ENCODE measurements around the gene CDK5RAP3. TPM values are rescaled to one million over a fixed set of nuclear protein-coding genes. Genes with fewer than 3 reads are reported as not detected.
"Not testable (repeated sequence)": the region's sequence is repeated elsewhere in the genome, so short reads cannot be mapped to it uniquely, and the experiment has no call there.

The CDK5RAP3 gene
- total and polyA plus RNA-seq, 12 donors, result 42.8 to 733 (median 111) TPM

DNA sequence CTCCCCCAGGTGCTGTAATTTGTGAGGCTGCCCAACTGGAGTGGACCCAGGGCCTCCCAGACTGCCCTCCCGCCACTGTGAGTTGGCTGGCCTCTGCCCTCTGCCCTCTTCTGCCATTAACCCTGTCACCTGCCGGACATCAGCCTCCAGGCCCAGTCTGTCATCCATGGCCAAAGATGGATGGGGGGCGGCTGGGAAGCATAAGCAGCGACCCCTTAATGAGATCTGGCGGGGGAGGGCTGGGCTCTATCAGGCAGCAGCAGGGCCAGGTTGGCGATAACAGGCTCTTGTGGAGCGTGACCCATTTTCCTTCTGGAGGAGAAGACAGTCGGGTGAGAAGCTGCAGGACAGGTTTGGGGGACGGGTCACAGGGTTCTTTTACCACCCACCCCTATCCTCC is 25.3 kb downstream of the CDK5RAP3 start:
- DNase-seq, result no peak
- no peaks in the 10 kb centered on the region for H3K36me3 ChIP-seq (replicated peaks in 1 of 2)
- no peaks in the 10 kb centered on the region for H3K9me3 ChIP-seq (replicated peaks in 1 of 3)
- 70 to 81% (median 75%) methylated on average over 6 to 9 of the region's 9 CpGs for WGBS, 4 donors
- H3K27me3 ChIP-seq, result no peaks in the 10 kb centered on the region
- no peak overlapping the region for H3K27ac ChIP-seq
- intact Hi-C loops (cut with DNase I), result no loop called here
- no peak overlapping the region for H3K4me3 ChIP-seq
- no peak for TF ChIP-seq POLR2A (IDR thresholded peaks at IDR 0.05)
- TF ChIP-seq, protein P1, sequence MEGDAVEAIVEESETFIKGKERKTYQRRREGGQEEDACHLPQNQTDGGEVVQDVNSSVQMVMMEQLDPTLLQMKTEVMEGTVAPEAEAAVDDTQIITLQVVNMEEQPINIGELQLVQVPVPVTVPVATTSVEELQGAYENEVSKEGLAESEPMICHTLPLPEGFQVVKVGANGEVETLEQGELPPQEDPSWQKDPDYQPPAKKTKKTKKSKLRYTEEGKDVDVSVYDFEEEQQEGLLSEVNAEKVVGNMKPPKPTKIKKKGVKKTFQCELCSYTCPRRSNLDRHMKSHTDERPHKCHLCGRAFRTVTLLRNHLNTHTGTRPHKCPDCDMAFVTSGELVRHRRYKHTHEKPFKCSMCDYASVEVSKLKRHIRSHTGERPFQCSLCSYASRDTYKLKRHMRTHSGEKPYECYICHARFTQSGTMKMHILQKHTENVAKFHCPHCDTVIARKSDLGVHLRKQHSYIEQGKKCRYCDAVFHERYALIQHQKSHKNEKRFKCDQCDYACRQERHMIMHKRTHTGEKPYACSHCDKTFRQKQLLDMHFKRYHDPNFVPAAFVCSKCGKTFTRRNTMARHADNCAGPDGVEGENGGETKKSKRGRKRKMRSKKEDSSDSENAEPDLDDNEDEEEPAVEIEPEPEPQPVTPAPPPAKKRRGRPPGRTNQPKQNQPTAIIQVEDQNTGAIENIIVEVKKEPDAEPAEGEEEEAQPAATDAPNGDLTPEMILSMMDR (IDR thresholded peaks at IDR 0.05), result no peak
- H3K4me1 ChIP-seq (replicated peaks in 1 of 2), result no peaks in the 10 kb centered on the region

DNA sequence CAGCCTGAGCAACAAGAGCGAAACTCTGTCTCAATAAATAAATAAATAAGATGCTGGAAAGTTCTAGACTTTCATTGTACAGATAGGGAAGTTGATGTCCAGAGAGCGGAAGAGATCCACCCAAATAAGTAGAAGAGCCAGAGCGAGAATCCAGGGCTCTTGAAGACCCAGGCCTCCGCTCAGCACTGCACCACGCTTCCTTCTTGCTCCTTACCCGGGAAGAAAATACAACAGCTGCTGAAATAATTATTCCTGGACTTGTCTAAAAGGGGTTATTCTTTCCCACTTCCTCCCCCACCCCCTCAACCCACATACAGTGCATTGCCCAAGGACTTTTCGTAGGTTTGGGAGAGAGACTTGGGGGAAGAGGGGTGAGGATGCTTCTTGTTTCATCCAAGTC is 26.7 kb downstream of the CDK5RAP3 start:
- no peaks in the 10 kb centered on the region for H3K9me3 ChIP-seq (replicated peaks in 1 of 3)
- no peaks in the 10 kb centered on the region for H3K27me3 ChIP-seq
- no peak overlapping the region for H3K4me3 ChIP-seq
- 66 to 82% (median 72%) methylated on average over 7 of the region's 7 CpGs for WGBS, 4 donors
- intact Hi-C loops (cut with DNase I), result no loop called here
- no peak for TF ChIP-seq POLR2A (IDR thresholded peaks at IDR 0.05)
- TF ChIP-seq, protein P1 (IDR thresholded peaks at IDR 0.05), result no peak
- H3K27ac ChIP-seq, result peak overlapping the region in 1 of 5 donors; percentile 8
- DNase-seq, result no peak
- H3K4me1 ChIP-seq (replicated peaks in 1 of 2), result peaks cover 2 to 11% of the 10 kb centered on the region in 2 donors
- no peaks in the 10 kb centered on the region for H3K36me3 ChIP-seq (replicated peaks in 1 of 2)

DNA sequence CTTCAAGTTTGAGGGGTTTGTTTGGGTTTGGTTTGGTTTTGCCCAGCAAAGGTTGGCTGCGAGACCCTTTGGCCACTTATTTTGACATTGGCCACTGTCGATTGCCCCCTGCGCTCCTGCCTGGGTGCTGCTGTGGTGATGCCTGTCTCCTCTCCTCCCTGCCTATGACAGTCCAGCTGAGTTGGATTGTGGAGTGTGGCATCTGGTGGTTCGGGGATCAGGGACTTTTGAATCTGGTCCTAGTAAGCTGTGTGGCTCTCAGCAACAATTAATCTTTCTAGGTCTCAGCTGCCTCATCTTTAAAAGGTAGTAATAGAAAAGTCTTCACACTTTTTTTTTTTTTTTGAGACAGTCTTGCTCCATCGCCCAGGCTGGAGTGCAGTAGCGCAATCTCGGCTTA is 27.1 kb downstream of the CDK5RAP3 start:
- no peak for TF ChIP-seq POLR2A (IDR thresholded peaks at IDR 0.05)
- Histone ChIP-seq H3K36me3 (replicated peaks in 1 of 2) (no peaks in the 10 kb centered on the region), H3K27ac (peak overlapping the region in 1 of 5 donors; percentile 8), H3K4me3 (no peak overlapping the region), H3K4me1 (replicated peaks in 1 of 2) (peaks cover 2 to 15% of the 10 kb centered on the region in 2 donors), H3K9me3 (replicated peaks in 1 of 3) (no peaks in the 10 kb centered on the region), H3K27me3 (no peaks in the 10 kb centered on the region)
- no peak for DNase-seq
- intact Hi-C loops (cut with DNase I), result no loop called here
- WGBS, 4 donors, result 85 to 88% (median 86%) methylated on average over 7 of the region's 7 CpGs

DNA sequence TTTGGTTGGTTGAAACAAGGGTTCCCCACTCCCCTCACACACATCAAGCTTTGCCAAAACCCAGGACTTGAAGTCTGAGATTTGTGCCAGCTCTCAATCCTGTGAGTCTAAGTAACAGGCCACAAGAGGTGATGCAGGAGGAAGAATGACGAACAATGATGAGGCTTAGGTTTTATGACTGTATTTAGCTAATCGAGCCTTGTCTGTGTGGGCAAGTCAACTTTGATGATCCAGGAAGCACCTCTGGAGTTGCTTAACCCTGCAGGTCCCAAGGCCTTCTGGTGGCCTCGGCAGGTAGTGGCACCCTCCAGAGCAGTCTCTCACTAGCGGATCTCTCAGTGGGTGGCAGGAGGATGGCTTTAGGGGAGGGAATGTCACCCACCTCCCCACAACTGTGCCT is 28.7 kb downstream of the CDK5RAP3 start:
- no peak for TF ChIP-seq POLR2A (IDR thresholded peaks at IDR 0.05)
- TF ChIP-seq, protein P1 (IDR thresholded peaks at IDR 0.05), result no peak
- H3K9me3 ChIP-seq (replicated peaks in 1 of 3), result no peaks in the 10 kb centered on the region
- no peak overlapping the region for H3K4me3 ChIP-seq
- intact Hi-C loops (cut with DNase I), result no loop called here
- no peaks in the 10 kb centered on the region for H3K36me3 ChIP-seq (replicated peaks in 1 of 2)
- H3K4me1 ChIP-seq (replicated peaks in 1 of 2), result peaks cover 2 to 15% of the 10 kb centered on the region in 2 donors
- no peaks in the 10 kb centered on the region for H3K27me3 ChIP-seq
- WGBS, 4 donors, result 33 to 61% (median 40%) methylated on average over 4 of the region's 4 CpGs
- peak overlapping the region in 1 of 5 donors; percentile 12 for H3K27ac ChIP-seq
- no peak for DNase-seq

DNA sequence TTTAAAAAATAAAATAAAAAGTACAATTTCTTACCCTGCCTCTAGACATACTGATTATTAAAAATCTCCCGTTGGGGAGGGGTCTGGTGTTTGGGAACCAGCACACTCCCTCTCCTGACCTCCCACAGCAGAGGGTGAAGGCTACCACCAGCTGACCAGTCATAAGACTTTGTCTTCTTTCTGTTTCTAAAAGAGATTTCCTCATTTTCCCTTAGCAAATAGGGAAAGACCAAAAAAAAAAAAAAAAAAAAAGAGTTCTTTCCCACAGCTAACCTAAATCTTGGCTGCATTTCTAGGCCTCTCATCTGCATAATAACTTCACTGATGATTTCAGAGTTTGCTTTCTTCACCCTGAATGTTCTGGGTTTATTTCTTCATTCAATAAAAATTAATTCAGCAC is 30.3 kb downstream of the CDK5RAP3 start:
- Histone ChIP-seq H3K27ac (peak overlapping the region in 3 of 5 donors; percentile 16 to 82 (median 73)), H3K36me3 (replicated peaks in 1 of 2) (no peaks in the 10 kb centered on the region), H3K9me3 (replicated peaks in 1 of 3) (no peaks in the 10 kb centered on the region), H3K4me1 (replicated peaks in 1 of 2) (peaks cover 2 to 15% of the 10 kb centered on the region in 2 donors), H3K27me3 (no peaks in the 10 kb centered on the region), H3K4me3 (no peak overlapping the region)
- no peak for DNase-seq
- no peak for TF ChIP-seq POLR2A (IDR thresholded peaks at IDR 0.05)
- TF ChIP-seq, protein P1 (IDR thresholded peaks at IDR 0.05), result no peak
- 48 to 83% (median 66%) methylated on average over 1 of the region's 1 CpG for WGBS, 4 donors
- intact Hi-C loops (cut with DNase I), result no loop called here

DNA sequence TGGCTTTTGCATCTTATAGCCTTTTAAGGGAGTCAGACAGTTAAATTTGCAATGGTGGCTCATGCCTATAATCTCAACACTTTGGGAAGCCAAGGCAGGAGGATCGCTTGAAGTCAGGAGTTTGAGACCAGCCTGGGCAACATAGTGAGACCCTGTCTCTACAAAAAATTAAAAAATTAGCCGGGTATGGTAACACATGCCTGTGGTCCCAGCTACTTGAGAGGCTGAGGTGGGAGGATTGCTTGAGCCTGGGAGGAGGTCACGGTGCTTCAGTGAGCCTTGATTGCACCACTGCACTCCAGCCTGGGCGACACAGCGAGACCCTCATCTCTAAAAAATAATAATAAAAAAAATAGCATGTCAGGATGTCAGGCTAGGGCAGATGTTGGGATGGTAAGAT is 30.7 kb downstream of the CDK5RAP3 start:
- H3K9me3 ChIP-seq (replicated peaks in 1 of 3); H3K27me3 ChIP-seq; DNase-seq; intact Hi-C loops (cut with DNase I); H3K4me3 ChIP-seq; H3K36me3 ChIP-seq (replicated peaks in 1 of 2): not testable (repeated sequence)
- WGBS, 4 donors, result 85 to 97% (median 91%) methylated on average over 5 of the region's 5 CpGs
- peaks cover 2 to 15% of the 10 kb centered on the region in 2 donors for H3K4me1 ChIP-seq (replicated peaks in 1 of 2)
- peak overlapping the region; percentile 16 to 82 (median 52) for H3K27ac ChIP-seq
